HG02798 (cell line): Measurements from ENCODE around the gene RTN4R.
"Not testable (repeated sequence)": the region's sequence is repeated elsewhere in the genome, so short reads cannot be mapped to it uniquely, and the experiment has no call there.

Experiments used
- ATAC-seq: cut with Tn5 transposase; IDR thresholded peaks from one replicate; pipeline ENCODE4 v1.9.1; 2021; ENCODE audit warnings: mild to moderate bottlenecking; ENCODE audit not compliant: unreplicated experiment, poor library complexity

RTN4R gene

DNA sequence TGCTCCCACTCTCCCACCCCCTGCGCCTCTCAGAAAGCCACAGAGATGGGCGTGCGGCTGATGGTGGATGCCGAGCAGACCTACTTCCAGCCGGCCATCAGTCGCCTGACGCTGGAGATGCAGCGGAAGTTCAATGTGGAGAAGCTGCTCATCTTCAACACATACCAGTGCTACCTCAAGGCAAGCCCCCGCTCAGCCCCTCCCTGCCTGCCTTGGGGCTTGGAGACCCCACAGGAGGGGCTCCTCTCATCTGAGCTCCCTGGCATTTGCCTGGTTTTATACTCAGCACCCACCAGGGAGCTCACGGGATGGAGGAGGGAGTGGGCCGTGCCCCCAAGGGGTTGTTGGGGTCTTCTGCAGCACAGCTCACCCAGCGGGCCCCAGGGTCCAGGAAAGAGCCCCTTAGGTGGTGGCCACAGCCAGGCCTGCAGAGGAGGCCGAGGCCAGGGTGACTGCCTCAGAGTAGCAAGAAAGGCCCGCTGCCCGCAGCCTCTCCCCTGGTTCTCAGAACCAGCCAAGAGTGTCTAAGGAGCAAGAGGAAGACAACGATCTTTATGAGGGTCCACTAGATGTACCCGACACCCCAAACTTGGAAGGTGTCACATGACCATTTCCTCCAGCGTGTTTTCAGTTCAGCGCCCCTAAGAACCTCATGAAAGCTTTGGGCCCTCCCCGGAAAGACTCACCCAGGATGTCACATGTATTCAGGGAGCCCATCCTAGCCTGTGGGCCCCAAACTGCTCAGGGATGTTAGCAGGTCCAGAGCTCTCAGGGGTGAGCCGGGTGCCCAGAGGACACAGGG is 38.7 kb upstream of the RTN4R start:
- not testable (repeated sequence) for ATAC-seq

DNA sequence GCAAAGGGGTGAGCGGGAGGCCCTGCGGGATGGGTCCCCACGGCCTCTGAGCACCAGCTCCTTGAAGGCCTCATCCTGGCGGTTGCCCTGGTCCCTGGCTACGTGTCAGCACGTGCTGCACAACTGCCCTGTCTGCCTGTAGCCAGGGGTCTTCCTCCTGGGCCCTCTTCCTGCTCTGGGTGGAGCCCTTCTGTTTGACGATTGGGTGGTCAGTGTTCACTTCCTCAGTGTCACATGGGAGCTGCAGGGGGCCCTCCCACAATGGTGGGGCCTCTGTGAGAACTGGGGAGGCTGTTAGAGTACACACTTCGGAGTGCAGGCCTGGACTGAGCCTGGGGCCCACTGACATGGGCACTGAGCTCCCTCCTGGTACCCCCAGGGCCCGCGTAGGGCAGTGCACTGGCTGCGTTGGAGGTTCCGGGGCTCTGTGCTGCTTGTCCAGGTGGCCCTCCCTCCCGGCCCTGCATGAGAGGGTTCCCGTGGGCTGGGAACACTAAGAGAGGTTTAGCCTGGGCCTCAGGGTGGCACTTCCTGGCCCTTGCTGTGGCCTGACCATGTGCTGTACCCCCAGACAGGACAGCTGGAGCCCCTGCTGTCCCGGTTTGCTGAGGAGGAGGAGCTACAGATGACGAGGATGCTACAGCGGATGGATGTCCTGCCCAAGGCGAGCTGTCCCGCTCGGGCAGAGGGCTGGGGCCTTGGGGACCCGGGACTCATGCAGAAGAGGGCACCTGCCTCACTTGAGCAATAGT is 38.0 kb upstream of the RTN4R start:
- no peak for ATAC-seq

DNA sequence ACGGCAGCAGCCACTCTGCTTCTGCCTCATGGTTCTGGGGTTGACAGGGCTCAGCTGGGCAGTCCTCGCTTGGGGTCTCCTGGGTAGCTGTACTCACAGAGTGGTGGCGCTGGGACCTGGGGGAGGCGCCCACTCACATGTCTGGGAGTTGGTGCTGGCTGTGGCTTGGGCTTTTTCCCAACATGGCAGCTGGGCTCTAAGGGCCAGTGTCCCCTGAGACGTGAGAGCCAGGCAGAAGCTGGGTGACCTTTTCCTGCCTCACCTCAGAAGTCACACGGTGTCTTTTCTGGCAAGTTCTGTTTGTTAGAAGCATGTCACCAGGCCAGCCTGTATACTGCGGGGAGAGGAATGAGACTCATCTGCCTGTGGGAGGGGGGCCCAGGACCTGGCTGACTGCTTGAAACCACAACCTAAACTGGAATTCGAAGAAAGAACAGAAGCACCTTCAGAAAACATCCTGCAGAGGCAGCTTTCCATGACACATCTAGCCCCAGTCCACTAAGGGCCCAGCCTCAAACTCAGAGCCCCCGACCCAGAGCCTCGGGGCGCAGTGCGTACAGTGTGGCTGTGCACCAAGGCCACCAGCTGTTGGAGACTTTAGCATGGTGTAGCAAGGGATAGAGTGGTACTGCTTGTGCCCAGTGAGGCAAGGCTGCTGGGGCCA is 37.2 kb upstream of the RTN4R start:
- ATAC-seq = not testable (repeated sequence)

DNA sequence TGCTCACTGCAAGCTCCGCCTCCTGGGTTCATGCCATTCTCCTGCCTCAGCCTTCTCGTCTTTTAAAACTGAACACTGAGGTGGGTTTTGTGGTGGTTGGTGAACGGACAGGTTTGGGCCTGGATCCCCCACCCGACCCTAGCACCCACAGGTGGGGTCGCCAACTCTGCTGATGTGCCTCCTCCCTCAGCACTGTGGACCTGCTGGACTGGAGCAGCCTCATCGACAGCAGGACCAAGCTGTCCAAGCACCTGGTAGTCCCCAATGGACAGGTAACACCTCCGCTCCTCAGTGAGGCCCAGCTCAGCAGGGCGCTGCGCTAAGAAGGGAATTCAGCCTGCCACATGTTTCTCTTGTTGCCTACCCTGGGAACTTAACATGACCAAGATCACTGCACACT is 36.5 kb upstream of the RTN4R start:
- no peak for ATAC-seq

DNA sequence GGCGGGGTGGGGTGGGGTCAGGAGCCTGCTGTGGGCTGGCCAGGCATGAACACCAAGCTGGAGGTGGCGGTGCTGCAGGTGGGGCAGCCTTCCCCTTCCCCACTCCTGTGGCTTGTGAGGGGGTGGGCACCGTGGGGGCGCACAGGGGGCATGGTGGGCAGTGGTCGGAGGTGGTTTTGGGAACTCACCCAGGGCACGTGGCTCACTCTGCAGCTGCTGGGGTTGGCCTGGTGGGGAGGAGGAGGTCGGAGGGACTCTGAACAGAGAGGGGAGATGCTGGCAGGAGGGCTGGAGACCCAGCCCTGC is 35.1 kb upstream of the RTN4R start:
- ATAC-seq = not testable (repeated sequence)

DNA sequence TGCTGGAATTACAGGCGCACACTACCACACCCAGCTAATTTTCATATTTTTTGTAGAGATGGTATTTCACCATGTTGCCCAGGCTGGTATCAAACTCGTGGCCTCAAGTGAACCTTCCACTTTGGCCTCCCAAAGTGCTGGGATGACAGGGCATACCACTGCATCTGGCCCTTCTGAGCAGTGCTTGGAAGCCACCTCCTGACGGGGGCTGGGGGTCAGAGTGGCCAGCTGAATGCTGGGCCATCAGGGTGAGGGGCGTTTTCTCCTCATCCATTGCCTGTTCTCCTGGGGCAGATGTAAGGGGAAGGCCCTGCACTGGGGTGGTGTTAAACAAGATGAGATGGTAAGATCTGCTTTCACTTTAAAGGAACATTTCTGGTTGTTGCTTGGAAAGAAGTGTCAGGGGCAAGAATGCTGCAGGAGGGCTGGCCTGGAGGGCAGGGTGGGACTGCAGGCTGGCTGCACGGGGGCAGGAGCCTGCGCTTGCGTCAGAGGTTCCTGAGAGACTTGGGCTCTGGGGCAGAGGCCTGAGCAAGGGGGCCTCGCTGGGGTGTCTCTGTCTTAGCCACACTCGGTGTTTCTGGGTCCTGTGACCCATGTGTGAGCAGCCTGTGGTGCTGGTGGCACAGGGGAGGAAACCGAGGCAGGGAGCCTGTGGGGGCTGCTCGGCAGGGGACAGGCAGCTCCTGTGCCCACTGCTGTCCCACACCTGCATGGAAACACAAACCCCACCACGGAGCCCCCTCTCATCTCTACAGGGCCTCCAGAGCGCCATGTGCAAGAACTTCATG is 34.5 kb upstream of the RTN4R start:
- no peak for ATAC-seq

DNA sequence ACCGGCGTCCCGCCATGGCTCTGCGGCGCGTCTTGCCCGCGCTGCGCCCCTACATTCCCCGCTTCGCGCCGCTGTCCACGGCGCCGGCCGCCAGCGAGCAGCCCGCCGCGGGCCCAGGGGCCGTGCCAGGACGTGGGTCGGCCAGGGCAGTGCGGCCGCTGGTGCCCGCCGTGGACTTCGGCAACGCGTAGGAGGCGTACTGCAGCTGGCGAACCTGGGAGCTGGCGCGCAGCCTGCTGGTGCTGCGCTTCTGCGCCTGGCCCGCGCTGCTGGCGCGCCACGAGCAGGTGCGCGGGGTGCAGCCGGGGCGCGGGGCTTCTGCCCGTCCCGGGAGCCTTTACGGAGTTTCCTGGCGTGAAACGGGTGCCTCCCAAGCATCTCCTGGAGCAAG is 31.6 kb upstream of the RTN4R start:
- no peak for ATAC-seq

DNA sequence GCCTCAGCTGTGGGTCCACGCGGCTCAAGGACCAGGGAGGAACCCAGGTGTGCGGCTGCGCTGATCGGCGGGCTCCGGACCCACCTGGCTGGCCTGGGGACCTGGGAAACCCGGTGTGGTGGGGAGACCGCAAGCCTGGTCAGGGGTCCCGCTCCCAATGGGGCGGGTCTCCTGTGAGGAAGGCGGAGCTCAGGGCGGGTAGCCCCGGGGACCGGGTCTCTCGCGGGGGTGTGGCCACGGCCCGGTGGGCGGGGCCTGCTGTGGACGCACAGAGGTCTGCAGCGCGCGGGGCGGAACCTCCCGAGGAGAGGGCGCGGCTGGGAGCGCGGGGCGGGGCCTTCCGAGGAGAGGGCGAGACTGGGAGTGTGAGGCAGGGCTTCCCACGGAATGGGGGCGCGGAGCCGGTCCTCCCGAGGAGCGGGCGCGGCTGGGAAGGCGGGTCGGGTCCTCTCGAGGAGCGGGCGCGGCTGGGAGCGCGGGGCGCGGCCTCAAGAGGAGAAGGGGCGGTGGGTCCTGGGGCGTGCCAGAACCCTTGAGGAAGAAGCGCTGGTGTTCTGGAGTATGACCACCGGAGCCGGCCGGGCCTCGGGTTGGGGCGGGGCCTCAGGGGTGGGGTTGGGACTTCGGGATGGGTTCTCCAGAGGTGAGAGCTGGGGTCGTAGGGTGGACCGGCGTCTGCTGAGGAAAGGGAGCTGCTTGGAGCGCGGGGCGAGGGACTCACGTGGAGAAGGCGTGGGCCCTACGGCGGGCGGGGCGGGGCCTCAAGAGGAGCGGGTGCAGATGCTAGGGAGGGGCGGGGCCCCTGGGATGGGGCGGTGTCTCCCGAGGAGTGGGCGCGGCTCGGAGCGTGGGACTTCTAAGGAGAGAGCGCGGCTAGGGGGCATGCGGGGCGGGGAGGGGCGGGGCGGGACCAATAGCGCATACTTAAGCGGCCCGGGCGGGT is 31.0 kb upstream of the RTN4R start:
- ATAC-seq = peak; percentile 65

DNA sequence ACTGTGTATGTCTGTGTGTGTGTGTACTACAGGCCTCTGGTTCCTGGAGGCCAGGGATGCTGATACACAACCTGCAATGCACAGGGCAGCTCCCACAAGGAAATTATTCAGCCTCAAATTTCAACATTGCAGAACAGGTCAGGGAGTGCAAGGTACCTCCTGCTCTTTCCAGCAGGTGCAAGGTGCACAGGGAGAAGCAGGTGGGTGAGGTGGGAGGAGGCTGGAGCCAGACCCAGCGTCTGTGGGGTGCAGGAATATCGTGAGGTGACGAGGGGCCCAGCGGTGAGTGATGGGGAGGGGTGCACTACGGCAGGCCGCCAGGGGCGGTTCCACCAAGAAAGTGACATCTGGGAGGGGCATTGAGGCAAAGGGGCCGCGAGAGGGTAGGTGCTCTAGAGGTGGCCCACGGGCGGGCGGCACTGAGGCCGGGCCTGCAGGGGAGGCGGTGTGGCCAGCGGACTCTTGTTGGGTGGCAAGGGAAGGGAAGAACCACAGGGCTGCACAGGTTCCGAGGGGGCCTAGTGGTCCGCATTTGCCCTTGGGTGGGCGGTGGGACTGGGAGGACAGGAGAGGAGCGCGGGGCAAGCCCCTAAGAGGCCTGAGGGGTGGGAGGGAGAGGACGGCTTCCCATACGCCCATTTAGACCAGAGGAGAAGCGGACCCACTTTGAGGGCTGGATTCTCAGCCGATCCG is 30.1 kb upstream of the RTN4R start:
- ATAC-seq = no peak

DNA sequence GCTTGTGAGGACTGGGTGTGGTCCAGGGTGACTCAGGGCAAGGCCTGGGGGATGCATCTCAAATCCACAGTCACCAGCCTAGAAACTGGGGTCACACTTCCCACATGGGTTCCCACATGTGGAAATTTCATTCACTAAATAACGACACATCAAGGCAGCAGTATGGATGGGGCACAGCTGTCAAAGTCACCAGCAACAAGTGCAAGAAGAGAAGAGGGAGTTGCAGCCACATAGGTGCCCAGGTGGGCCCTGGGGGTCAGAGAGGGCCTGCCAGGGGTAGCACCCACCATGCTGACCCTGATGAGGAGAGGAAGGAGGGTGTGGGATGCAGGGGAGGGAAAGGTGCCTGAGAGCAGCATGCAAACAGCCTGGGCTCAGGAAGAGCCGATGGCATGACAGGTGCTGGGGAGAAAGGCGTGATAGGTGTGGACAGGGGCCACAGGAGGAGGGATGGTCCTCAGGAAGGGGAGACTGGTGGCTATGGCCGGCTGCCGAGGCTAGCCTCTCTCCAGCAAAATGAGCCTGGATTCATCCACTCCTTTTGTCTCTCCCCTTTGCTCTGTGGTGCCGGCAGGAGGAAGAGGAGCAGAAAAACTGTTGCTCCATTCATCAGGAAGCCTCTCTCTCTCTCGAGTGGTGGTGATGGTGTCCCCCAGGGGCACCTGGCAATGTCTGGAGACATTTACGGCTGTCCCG is 29.4 kb upstream of the RTN4R start:
- ATAC-seq = no peak

DNA sequence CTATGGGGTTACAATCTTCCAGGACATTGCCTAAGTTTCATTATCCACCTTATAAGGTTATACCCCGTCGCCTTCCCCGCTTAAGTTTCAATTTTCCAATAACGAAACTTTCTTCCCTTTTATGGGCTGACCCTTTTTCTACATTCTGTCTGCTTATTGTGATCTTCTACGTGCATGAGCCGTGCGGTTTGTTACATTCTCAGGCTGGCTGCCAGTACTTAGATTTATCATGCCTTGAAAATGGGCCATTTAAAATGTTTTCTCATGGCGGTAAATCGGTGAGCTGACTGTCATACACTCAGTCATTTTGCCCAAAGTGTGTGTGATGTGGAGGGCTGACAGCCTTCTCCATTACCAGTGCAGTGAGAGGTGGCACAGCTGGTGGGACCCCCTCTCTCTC is 28.5 kb upstream of the RTN4R start:
- ATAC-seq = no peak

DNA sequence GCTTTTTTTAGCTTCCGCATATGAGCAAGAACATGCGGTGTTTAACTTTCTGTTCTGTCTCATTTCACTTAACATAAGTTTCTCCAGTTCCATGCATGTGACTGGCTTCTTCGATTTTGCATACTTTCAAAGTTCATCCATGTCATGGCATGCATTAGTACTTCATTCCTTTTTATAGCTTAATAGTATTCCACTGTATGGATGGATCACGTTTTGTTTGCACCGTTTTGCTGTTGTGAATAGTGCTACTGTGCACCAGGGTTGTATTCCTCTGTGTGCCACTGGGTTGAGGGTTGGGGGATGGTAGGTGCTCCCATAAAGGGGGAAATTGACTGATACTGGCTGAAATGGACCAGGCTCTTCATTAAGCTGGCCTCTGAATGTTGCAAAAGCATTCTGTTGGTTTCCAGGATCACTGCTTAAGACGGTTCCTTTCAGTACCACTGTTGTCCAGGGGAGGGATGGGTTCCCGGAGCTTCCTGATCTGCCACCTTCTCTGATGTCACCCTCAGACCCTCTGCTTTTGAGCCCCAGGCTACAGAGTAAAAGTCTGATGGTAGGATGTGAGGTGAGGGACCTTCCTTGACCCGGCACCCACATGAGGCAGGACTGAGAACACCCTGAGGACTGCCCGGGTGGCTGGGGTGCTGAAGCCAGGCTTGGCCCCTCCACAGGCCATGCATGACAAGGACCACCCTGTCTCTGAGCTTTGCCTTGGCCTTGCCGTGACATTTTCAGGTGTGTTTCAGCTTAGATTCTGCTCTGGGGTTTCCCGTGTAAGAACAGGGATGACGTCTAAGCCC is 27.3 kb upstream of the RTN4R start:
- no peak for ATAC-seq

DNA sequence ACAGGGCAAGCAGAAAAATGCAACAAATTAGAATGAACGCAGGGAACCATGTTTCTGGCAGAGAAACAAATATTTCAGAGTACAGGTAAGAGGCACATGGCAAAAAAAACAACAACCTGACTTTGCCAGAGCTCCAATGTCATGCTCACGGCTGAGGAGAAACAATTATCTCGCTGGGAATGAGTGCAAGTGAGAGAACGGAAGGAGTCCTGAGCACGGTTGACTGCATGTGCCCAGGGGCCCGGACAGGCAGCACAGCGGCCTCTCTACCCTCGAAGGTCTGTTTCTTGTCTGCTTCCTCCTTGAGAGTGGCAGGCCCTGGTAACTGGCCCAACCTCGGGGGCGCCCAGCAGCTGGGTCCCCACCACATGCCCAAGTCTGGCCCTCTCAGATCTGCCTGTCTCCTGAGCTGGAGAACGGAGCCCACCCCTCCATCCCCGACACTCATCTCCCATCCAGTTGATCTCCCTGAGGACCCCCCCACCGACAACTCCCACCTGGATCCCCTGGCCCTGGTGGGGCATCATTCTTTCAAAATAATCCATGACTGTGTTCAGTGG is 24.6 kb upstream of the RTN4R start:
- ATAC-seq = no peak

DNA sequence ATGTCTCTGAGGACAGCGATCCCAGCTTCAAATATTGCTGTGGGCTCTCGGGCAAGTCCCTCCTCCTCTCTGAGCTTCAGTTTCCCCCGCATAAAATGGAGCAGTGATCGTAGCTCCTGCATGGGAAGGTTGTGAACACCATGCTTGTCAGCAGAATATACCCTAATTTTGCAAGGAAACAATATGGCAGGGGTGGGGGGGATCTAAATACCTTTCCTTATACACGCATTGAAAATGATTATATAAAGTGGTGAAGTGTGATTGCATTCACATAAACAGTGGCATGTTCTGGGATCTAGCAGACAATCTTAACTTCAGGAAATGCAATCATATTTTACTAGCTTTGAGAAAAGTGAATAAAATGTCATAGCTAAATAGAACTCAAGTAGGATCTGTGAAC is 24.0 kb upstream of the RTN4R start:
- no peak for ATAC-seq

DNA sequence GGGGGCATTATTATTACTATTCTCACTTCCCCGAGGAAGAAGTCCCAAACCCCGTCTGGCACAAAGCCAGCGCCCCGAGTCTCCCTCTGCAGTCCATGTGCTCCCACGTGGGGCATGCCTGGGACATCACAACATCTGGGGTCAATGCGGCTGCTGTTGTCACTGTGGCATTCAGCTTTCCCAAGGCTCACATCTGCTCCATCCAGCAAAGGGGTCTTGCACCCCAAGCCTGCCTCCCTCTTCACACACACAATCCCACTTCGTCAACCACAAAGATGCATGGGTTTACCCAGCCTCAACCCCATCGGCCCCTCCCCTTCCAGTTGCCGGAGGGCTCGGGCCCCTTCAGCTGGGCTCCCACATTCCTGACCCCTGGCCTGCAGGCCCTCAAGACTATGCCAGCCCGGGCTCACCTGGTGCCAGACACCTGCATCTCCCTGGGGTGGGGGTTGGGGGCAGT is 23.5 kb upstream of the RTN4R start:
- ATAC-seq = no peak

DNA sequence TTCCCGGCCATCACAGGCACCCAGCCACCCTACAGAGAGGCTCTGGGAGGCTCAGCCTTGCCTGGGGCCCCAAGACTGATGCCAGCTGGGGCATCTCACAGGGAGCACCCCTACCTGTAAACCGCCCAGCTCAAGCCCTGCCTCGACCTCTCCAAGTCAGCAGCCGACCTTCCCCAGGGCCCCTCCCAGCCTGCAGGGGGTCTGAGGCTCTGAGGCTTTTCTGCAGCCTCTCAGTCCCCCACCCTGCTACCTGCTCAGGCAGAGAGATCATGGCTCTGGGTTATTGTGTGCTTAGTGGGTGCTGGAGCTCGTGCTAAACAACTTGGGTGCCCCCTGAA is 23.1 kb upstream of the RTN4R start:
- no peak for ATAC-seq

DNA sequence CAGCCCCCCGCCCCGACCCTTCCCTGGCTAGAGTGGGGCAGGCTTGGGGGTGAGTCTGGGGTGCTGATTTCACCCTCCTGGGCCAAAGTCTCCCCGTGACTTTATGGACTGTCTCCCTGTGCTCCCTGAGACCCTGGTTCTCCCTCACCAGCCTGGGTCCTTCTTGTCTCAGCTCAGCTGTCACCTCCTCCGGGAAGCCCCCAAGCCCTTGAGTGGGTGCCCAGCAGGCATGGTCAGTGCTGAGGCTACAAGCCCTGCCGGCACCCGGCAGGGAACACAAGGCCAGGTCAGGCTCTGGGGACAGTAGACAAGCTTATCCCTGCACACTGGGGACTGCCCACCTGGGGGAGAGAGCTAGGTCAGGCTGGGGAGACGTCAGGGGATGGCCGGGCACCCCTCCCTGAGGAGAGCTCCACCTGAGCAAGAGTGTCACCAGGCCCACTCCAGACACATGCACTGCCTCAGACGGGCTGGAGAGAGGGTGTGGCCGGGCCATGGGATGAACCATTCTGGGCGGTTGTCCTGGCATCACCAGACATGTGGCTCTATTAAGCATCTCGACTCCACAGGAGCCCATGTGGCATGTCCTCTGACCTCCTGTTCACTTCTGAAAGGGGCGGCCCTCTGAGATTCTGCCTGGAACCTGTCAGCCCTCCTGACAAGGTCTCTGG is 22.6 kb upstream of the RTN4R start:
- no peak for ATAC-seq
